ENCODE results near the gene CSTB.

CSTB gene

GRCh38 chr21:43810505-43811261, 34.6 kb upstream of the CSTB start:
- peak; percentile 91 for DNase-seq

- no peak for DNase-seq
These were observed 33.9 kb upstream of the CSTB start for GRCh38 chr21:43809853-43810504.

DNA sequence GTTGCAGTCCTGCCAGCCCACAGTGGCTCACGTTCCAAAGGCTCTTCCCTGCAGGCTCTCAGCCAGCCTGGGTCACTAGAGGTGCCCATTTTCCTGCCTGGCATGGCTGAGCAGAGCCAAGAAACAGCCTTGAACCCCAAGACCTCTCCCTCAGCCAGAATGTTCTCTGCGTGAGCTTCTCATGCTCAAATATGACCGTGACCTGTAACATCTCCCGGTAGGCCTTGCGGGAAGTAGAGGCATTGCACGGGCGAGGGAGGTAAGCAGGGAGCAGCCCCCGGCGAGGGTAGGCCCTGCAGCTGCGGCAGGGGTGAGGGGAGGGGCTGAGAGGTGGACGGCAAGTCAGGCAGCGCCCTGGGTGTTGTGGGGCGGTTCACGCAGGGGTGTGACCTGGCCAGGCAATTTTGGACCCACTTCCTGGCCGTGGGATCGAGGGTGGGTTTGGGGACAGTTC, 33.3 kb upstream of the CSTB start:
- DNase-seq: no peak

DNA sequence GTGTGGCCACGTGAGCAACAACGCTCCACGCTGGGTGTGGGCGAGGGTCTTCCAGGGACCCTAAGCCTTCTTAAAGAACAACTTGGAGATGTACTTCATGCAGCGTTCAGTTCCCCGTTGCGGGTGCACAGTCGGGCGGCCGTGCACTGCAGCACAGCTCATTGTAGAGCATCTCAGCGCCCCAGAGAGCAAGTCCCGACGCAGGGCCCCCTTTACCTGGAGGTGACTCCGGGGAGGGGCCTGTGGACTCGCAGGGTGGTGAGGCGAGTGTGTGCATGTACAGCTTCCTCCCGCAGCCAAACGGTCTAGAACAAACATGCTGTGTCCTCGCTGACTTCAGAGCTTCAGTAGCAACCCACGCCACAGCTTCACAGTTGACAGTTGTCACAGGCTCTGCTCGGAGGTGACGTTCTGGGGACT, 32.7 kb upstream of the CSTB start:
- no peak for DNase-seq

GRCh38 chr21:43808367-43808766, 32.3 kb upstream of the CSTB start:
- DNase-seq: no peak

GRCh38 chr21:43806017-43806710, 30.1 kb upstream of the CSTB start:
- no peak for DNase-seq

DNA sequence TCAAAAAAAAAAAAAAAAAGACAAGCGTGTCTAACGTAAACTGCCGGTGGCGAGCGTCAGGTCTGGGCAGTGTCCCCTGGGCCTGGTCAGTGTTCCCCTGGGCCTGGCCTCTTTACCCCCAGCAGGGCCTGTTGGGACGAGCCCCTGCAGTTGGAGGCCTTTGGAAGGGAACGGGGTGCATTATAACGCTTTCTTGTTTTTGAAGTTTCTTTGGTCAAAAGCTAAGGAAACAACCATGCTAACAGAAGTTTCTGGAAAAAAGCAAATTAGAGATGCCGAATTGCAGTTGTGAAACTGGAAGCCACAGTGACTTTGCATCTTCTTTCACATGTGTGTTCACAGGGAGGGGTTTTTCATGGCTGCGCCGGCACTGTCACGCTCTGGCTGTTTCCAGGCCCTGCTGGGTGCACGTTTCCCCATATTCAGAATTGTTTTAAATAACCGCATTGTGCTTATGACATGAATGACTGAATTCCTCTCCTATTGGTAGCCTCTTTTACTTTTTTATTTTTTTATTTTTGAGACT, 29.2 kb upstream of the CSTB start:
- DNase-seq: no peak

DNA sequence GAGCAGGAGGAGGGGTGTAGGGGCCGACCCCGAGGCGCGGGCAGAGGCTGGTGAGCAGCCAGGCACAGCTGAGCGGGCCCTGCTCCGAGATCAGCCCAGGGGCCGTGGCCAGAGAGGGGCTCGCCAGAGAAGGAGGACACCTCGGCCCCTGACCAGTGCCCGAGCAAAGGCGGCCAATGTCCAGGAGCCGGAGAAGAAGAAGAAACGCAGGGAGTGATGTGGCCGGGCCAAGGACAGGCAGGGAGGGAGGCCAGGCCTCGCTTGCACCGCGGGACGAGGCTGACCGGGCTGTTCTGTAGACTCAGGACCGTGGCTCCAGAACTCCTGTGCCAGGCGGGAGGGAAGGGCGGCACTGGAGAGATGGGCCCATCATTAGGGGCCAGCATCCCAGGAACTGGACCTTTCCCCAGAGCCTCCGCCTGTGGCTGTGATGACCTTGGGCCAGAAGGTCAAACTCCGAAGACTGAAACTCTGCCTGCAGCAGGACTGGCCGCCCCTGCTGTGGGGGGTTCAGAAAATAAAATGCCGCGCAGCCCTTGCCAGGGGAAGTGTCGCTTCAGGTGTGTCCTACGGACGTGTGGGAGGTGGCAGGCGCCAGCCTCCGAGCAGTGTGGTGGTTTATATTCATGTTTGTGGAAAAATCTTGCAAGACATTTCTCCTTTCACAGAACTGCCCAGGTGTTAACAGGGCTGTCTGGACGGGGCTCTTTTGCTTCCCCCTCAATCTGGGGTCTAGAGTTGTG, 27.6 kb upstream of the CSTB start:
- DNase-seq: no peak

DNA sequence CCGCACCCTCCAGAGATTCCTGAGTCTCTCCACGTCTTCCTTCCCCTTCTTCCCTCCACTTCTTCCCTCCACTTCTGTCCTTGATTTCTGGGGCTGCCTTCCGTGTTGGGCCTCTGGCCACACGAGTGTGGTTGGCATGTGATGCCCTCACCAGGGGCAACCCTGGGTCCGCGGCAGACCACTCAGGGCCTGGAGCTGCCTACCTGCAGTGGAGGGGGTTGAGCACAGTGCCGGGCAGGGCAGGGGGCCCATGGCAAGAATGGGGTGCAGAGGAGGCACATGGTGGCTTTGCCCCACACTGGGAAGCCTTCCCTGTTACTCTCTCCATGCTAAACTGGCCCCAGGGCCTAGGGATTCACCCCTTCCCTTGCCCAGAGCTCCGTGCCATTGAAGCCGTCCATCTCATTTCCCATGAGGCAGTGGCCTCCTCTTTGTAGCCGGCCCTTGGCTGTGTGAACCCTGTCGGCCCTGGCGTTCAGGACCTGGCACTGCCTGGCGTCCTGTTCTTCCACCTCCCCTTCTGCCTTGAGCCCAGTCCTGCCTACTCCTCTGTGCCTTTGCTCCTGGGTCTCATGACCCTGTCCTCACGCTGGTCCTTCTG, 26.7 kb upstream of the CSTB start:
- DNase-seq: no peak

GRCh38 chr21:43801006-43801783, 25.1 kb upstream of the CSTB start:
- DNase-seq: no peak

DNA sequence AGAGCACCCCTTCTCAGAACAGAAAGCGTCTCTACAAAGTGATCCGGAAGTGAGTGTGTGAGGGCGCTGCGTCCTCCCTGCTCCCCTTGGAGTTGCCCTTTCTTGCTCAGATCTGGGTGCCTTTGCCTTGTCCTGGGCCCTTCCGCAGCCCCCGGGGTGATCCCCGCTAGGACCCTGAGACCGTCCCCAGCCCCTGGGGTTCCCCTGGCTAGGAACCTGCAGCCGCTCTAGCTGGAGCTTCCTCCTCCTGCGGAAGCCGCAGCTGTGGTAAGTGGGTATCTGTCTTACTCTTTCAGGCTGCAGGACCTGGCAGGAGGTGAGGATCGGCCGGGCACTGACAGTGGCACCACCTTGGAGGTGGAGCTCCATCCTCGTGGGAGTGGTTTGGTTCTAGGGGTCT, 24.5 kb upstream of the CSTB start:
- no peak for DNase-seq

GRCh38 chr21:43800124-43800523, 24.0 kb upstream of the CSTB start:
- DNase-seq: no peak

GRCh38 chr21:43799301-43799840, 23.3 kb upstream of the CSTB start:
- DNase-seq: no peak

DNA sequence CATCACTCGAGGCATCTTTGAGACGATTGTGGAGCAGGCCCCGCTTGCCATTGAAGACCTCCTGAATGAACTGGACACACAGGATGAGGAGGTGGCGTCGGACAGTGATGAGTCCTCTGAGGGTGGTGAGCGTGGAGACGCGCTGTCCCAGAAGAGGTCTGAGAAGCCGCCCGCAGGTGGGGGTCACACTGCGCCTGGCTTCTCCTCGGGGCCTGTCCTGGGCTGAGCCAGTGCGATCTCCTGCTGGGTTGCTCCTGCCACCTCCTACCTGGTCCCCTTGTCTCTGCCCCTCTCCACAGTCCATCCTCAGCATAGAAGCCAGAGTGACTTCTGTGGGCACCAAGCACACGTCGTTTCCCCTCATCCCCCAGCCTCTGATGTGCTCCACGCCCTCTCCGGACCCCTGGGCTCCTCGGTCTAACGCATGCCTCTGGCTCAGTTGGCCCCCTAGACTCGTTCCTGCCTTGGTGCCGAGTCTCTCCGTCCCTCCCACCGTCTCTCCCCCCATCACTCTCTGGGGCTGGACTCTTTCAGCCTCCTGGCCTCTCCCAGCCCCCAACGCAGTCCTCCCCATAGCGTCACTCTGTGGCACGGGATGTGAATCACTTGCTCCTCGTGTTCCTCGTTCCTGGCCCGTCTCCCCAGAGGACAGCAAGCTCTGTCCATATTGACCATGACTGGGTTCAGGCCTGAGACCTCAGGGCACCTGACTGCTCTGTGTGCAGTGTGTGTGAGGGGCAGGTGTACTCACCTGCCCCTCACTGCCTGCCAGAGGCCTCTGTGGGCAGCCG, 22.0 kb upstream of the CSTB start:
- no peak for DNase-seq

GRCh38 chr21:43797415-43797814, 21.3 kb upstream of the CSTB start:
- no peak for DNase-seq

GRCh38 chr21:43794857-43795256, 18.7 kb upstream of the CSTB start:
- no peak for DNase-seq

DNA sequence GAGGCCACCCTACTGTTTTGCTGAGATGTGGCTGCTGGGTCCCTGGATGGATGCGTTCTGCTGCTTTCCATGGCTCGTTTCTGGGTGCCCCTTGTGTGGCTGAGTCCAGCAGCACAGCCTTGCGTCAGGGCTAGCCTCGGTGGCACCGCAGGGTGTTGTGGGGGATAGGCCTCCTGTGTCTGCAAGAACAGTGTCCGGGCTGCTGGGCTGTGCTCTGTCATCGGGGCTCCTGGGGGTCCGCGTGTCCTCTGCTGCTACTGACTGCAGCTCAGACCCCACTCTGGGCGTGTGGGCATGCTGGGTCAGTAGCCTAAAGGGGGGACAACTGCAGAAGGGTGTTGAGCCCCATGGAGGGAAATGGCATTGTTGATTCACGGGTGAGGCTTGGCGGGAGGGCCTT, 18.2 kb upstream of the CSTB start:
- DNase-seq: no peak

GRCh38 chr21:43793243-43793642, 17.1 kb upstream of the CSTB start:
- DNase-seq: no peak

DNA sequence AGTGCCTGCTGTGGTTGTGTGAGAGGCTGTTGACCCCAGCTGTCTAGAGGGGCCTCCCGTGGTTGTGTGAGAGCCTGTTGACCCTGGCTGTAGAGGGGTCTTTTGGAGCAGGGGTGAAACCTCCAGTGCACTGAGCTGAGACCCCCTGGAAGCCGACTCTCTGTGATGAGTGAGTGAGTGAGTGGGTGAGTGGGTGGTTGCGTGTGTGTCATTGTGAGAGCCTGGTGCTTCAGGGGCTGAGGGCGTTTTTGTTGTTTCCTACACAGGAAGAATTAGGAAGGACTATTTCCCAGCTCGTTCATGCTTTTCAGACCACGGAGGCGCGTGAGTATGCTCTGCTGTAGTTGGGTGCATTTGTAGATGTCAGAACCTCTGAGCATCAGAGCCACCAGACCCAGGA, 16.3 kb upstream of the CSTB start:
- no peak for DNase-seq

GRCh38 chr21:43790010-43790524, 14.0 kb upstream of the CSTB start:
- no peak for DNase-seq

Data from activated T-cell treated with anti-CD3 and anti-CD28 coated beads for 4 hours (primary cell).